HepG2 (cell line): ENCODE measurements around the gene GFY. TPM values are rescaled to one million over a fixed set of nuclear protein-coding genes. Genes with fewer than 3 reads are reported as not detected.

Experiments used
- ATAC-seq: fragments of 200-7000 bp; cut with Tn5 transposase; 3 replicates; pipeline ENCODE4 v1.9.1; 2020; ENCODE audit warnings: mild to moderate bottlenecking, moderate library complexity
- BruUV-seq: library from RNA; stranded (reverse); fragments of 400-500 nt; replicated peaks from 2 replicates; lab custom pipeline; 2021; lab: Mats Ljungman, UMichigan
- CTCF ChIA-PET: fragments of 300-600 bp; formaldehyde crosslinking; extraction: SDS; loops from one replicate; lab custom pipeline; 2021; ENCODE audit warnings: low total read pairs, inconsistent platforms, low intra/inter-chr PET ratio; lab: Yijun Ruan, JAX
- POLR2A ChIA-PET: fragments of 350-600 bp; sonication (Branson Sonifier 250); formaldehyde crosslinking; loops from one replicate; lab custom pipeline; 2020; ENCODE audit warnings: antibody characterized with exemption, inconsistent platforms; lab: Yijun Ruan, JAX
- DNase-seq: peaks from one replicate; pipeline ENCODE4 v3.0.0-alpha.2; 2015; ENCODE audit warnings: low spot score
- FAIRE-seq: peaks from 3 replicates; lab custom pipeline; 2011; peaks lifted over from hg19 to GRCh38; lab: Jason Lieb, UNC
- H2AFZ ChIP-seq: one replicate; pipeline ENCODE4 v1.6.1; 2011; ENCODE audit warnings: low read length, inconsistent platforms
- H3K27ac ChIP-seq: fragments of 300-600 bp; 3 replicates; pipeline ENCODE4 v1.8.0; 2011; ENCODE audit warnings: mixed run types, mild to moderate bottlenecking, mixed read lengths, low read length, inconsistent platforms; ENCODE audit not compliant: insufficient read depth; ENCODE audit errors: extremely low read length
- H3K27me3 ChIP-seq, 2 experiments: fragments of 200-600 bp in 1 of 2; 2 replicates in 1 of 2; 3 replicates in 1 of 2; pipeline versions ENCODE4 v1.6.0 to v1.8.0; 2011; ENCODE audit warnings: low read length in 2 of 2, mild to moderate bottlenecking in 2 of 2, moderate library complexity in 2 of 2, inconsistent platforms in 1 of 2; ENCODE audit not compliant: insufficient read depth in 2 of 2, control insufficient read depth in 1 of 2
- H3K36me3 ChIP-seq, 2 experiments: fragments of 200-600 bp in 1 of 2; replicated peaks in 1 of 2; 2 replicates in 1 of 2; 3 replicates in 1 of 2; pipeline versions ENCODE4 v1.5.1 to v1.8.0; 2011; ENCODE audit warnings: low read length in 2 of 2, inconsistent platforms in 1 of 2; ENCODE audit not compliant: insufficient read depth in 2 of 2, control insufficient read depth in 1 of 2
- H3K4me1 ChIP-seq: 2 replicates; pipeline ENCODE4 v1.5.1; 2012; ENCODE audit warnings: low read length, inconsistent platforms; ENCODE audit not compliant: insufficient read depth
- H3K4me2 ChIP-seq: 2 replicates; pipeline ENCODE4 v1.6.0; 2011; ENCODE audit warnings: low read depth, low read length, inconsistent platforms
- H3K4me3 ChIP-seq, 3 experiments: fragments of 200-600 bp in 1 of 3; sonication (generic), shearing (Covaris generic) in 1 of 3; replicated peaks in 1 of 3; 2 replicates each; pipeline ENCODE4 v1.5.1; 2011 to 2016; ENCODE audit warnings: low read length in 3 of 3, inconsistent platforms in 2 of 3, low read depth in 2 of 3, mild to moderate bottlenecking in 2 of 3, control low read depth in 1 of 3, mixed read lengths in 1 of 3; ENCODE audit not compliant: insufficient read depth in 1 of 3
- H3K79me2 ChIP-seq: one replicate; pipeline ENCODE4 v1.6.1; 2011; ENCODE audit warnings: low read length, inconsistent platforms; ENCODE audit not compliant: insufficient read depth
- H3K9ac ChIP-seq: 2 replicates; pipeline ENCODE4 v1.6.0; 2011; ENCODE audit warnings: mild to moderate bottlenecking, low read depth, low read length, inconsistent platforms; ENCODE audit not compliant: insufficient read depth
- H3K9me3 ChIP-seq: 2 replicates; pipeline ENCODE4 v1.5.1; 2012; ENCODE audit warnings: mild to moderate bottlenecking, low read length
- H4K20me1 ChIP-seq: 2 replicates; pipeline ENCODE4 v1.6.0; 2011; ENCODE audit warnings: inconsistent platforms, mild to moderate bottlenecking, low read length, moderate library complexity; ENCODE audit not compliant: insufficient read depth
- BORCS8-MEF2B ChIP-seq: sonication (generic); formaldehyde crosslinking; IDR thresholded peaks from 2 replicates; pipeline ENCODE4 v1.8.0; 2022; ENCODE audit warnings: mild to moderate bottlenecking, missing genetic modification reagents
- KLF16 ChIP-seq, 2 experiments: sonication (generic) in 1 of 2; formaldehyde crosslinking in 1 of 2; IDR thresholded peaks; 2 replicates each; pipeline versions ENCODE4 v1.6.1 to v1.8.0; 2016 to 2023; ENCODE audit warnings: missing genetic modification reagents in 2 of 2, missing compliant biosample characterization in 1 of 2
- U2AF2 ChIP-seq: fragments of 200-400 bp; formaldehyde crosslinking; IDR thresholded peaks from 2 replicates; pipeline ENCODE4 v1.6.1; 2017; ENCODE audit warnings: low read depth, mild to moderate bottlenecking, low read length
- USF2 ChIP-seq, 2 experiments: sonication (generic) in 1 of 2; formaldehyde crosslinking in 1 of 2; IDR thresholded peaks; 2 replicates each; pipeline versions ENCODE4 v1.5.1 to v1.6.1; 2011 to 2020; ENCODE audit warnings: borderline replicate concordance in 1 of 2, low read depth in 1 of 2, low read length in 1 of 2, mild to moderate bottlenecking in 1 of 2, missing genetic modification reagents in 1 of 2, moderate library complexity in 1 of 2
- YEATS2 ChIP-seq: sonication (generic); formaldehyde crosslinking; IDR thresholded peaks from 2 replicates; pipeline ENCODE4 v1.4.0; 2020; ENCODE audit warnings: missing genetic modification reagents, borderline replicate concordance
- ZBTB8A ChIP-seq: sonication (generic); formaldehyde crosslinking; IDR thresholded peaks from 2 replicates; pipeline ENCODE4 v1.4.0; 2020; ENCODE audit warnings: mild to moderate bottlenecking, low read depth, missing genetic modification reagents, borderline replicate concordance
- ZFY ChIP-seq: sonication (generic); formaldehyde crosslinking; IDR thresholded peaks from 2 replicates; pipeline ENCODE4 v1.4.0; 2020; ENCODE audit warnings: missing genetic modification reagents
- ZNF761 ChIP-seq: sonication (generic); formaldehyde crosslinking; conservative IDR thresholded peaks from 2 replicates; pipeline ENCODE4 v1.4.0; 2020; ENCODE audit warnings: mild to moderate bottlenecking, missing genetic modification reagents
- ZNF841 ChIP-seq: sonication (generic); formaldehyde crosslinking; IDR thresholded peaks from 2 replicates; pipeline ENCODE4 v1.8.1; 2023; ENCODE audit warnings: missing genetic modification reagents, borderline replicate concordance
- WGBS: methylation state at CpG from one replicate; pipeline ENCODE4 v1.1.6; 2017; ENCODE audit warnings: low lambda C conversion rate; 5-methylcytosine and 5-hydroxymethylcytosine counted together
- in situ Hi-C: cut with HindIII; loops from 2 replicates; pipeline ENCODE4 v1.10.0; 2017; ENCODE audit warnings: low pct_unique_long_range_greater_than_20kb; ENCODE audit not compliant: extremely low pct_ligation_motif_present
- intact Hi-C: fragments of 100-400 bp; cut with micrococcal nuclease; formaldehyde crosslinking; loops from one replicate; pipeline ENCODE4 v1.10.0; 2022; ENCODE audit not compliant: unreplicated experiment
- polyA plus RNA-seq, 8 experiments: library from polyadenylated mRNA; depleted of rRNA in 3 of 8; stranded (reverse) in 7 of 8; unstranded in 1 of 8; fragments of >200 nt; fragmentation: Illumina TruSeq in 4 of 8; extraction: Trizol in 4 of 8; gene quantifications; 2 replicates each; pipeline versions ENCODE4 v1.2.1 to v1.2.3, GENCODE V29; 2011 to 2016; ENCODE audit warnings: low read depth in 4 of 8, missing spikeins in 1 of 8, mixed read lengths in 1 of 8; ENCODE audit not compliant: insufficient read depth in 1 of 8
- total RNA-seq, 5 experiments: library from RNA; depleted of rRNA; stranded (reverse); fragments of >200 nt; fragmentation: Illumina TruSeq; extraction: Trizol; gene quantifications; 2 replicates each; pipeline ENCODE4 v1.2.3, GENCODE V29; 2016; ENCODE audit warnings: low read depth in 1 of 5
- TF ChIP-seq, protein P1 (sequence below): sonication (generic); formaldehyde crosslinking; IDR thresholded peaks from 2 replicates; pipeline ENCODE4 v1.5.0; 2020; ENCODE audit warnings: mild to moderate bottlenecking, missing genetic modification reagents
- TF ChIP-seq, protein P2 (sequence below): sonication (generic); formaldehyde crosslinking; IDR thresholded peaks from 2 replicates; pipeline ENCODE4 v1.8.1; 2022; ENCODE audit warnings: mild to moderate bottlenecking, missing genetic modification reagents
- TF ChIP-seq, protein P3 (sequence below): IDR thresholded peaks from 2 replicates; pipeline ENCODE4 v1.6.1; 2016; ENCODE audit warnings: missing genetic modification reagents, missing compliant biosample characterization
- TF ChIP-seq, protein P4 (sequence below): sonication (generic); formaldehyde crosslinking; IDR thresholded peaks from 2 replicates; pipeline ENCODE4 v1.4.0; 2020; ENCODE audit warnings: missing genetic modification reagents, low read depth, mild to moderate bottlenecking, borderline replicate concordance
- TF ChIP-seq, protein P5 (sequence below): sonication (generic); formaldehyde crosslinking; IDR thresholded peaks from 2 replicates; pipeline ENCODE4 v1.8.0; 2022; ENCODE audit warnings: missing genetic modification reagents, mild to moderate bottlenecking, moderate library complexity, borderline replicate concordance

GFY gene
- total and polyA plus RNA-seq, 2 of the 13 experiments (the other 11 are each of a cell fraction or from before 2014, with no cell fraction given), result not detected

DNA sequence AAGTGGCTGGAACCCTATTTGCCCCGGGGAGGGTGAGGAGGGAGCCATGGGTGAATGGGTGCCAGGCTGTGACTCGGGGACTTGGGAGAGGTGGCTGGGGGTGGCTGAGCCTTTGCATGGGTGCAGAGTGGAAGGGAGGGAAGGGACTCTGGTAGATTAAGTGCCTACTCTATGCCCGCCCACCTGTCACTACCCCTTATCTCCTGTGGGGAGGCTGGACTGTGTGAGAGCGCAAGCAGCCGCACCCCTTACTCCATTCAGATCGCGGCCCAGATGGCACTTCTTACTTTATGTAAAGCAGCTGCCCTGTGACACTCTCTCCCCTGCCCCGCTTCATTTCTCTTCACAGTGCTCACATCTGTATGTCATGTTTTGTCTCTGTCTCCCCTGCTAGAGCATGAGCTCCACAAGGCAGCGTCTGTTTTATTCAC is 34.2 kb upstream of the GFY start:
- WGBS, result 34% methylated on average over 9 of the region's 9 CpGs
- POLR2A ChIA-PET, result no interaction called here
- Histone ChIP-seq H2AFZ (no peak overlapping the region), H3K4me1 (no peaks in the 10 kb centered on the region), H3K4me3 (no peak overlapping the region), H3K36me3 (no peaks in the 10 kb centered on the region), H4K20me1 (no peaks in the 10 kb centered on the region), H3K79me2 (no peaks in the 10 kb centered on the region), H3K9ac (no peak overlapping the region), H3K27me3 (peaks cover 6 to 38% of the 10 kb centered on the region in 2 experiments), H3K9me3 (no peaks in the 10 kb centered on the region), H3K4me2 (no peak overlapping the region), H3K27ac (no peak overlapping the region)
- ATAC-seq (no peak), DNase-seq (no peak), FAIRE-seq (no peak)
- no TSS peak for BruUV-seq
- CTCF ChIA-PET, result interaction anchor here (1.7 to 3.3 kb wide), 2 partner anchors 40 to 52 kb away, joined by 16 to 45 read pairs; no protein-coding TSS in a partner anchor
- in situ Hi-C loops (loop anchor here (5.0 kb wide), 1 partner anchor 36 kb away; the partner anchor contains the start of gene GFY), intact Hi-C loops (loop anchor here (5.0 kb wide), 1 partner anchor 36 kb away; the partner anchor contains the start of gene GFY)
- TF ChIP-seq ZNF761 (CRISPR knock-in tag) (no peak), U2AF2 (no peak), BORCS8-MEF2B (CRISPR knock-in tag) (no peak), KLF16 (CRISPR knock-in tag; IDR thresholded peaks at IDR 0.05) (no peak), ZFY (CRISPR knock-in tag) (no peak), USF2 (IDR thresholded peaks at IDR 0.05; ENCODE audit: low read depth, low read length) (no peak), USF2 (CRISPR knock-in tag; IDR thresholded peaks at IDR 0.05; ENCODE audit: borderline replicate concordance) (no peak), YEATS2 (CRISPR knock-in tag) (no peak), ZNF841 (no peak), ZBTB8A (CRISPR knock-in tag) (no peak)
- TF ChIP-seq, protein P1, sequence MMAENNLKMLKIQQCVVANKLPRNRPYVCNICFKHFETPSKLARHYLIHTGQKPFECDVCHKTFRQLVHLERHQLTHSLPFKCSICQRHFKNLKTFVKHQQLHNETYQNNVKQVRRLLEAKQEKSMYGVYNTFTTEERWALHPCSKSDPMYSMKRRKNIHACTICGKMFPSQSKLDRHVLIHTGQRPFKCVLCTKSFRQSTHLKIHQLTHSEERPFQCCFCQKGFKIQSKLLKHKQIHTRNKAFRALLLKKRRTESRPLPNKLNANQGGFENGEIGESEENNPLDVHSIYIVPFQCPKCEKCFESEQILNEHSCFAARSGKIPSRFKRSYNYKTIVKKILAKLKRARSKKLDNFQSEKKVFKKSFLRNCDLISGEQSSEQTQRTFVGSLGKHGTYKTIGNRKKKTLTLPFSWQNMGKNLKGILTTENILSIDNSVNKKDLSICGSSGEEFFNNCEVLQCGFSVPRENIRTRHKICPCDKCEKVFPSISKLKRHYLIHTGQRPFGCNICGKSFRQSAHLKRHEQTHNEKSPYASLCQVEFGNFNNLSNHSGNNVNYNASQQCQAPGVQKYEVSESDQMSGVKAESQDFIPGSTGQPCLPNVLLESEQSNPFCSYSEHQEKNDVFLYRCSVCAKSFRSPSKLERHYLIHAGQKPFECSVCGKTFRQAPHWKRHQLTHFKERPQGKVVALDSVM, result no peak
- TF ChIP-seq, protein P2, sequence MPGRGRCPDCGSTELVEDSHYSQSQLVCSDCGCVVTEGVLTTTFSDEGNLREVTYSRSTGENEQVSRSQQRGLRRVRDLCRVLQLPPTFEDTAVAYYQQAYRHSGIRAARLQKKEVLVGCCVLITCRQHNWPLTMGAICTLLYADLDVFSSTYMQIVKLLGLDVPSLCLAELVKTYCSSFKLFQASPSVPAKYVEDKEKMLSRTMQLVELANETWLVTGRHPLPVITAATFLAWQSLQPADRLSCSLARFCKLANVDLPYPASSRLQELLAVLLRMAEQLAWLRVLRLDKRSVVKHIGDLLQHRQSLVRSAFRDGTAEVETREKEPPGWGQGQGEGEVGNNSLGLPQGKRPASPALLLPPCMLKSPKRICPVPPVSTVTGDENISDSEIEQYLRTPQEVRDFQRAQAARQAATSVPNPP (CRISPR knock-in tag), result no peak
- TF ChIP-seq, protein P3, sequence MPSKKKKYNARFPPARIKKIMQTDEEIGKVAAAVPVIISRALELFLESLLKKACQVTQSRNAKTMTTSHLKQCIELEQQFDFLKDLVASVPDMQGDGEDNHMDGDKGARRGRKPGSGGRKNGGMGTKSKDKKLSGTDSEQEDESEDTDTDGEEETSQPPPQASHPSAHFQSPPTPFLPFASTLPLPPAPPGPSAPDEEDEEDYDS (CRISPR knock-in tag), result no peak
- TF ChIP-seq, protein P4, sequence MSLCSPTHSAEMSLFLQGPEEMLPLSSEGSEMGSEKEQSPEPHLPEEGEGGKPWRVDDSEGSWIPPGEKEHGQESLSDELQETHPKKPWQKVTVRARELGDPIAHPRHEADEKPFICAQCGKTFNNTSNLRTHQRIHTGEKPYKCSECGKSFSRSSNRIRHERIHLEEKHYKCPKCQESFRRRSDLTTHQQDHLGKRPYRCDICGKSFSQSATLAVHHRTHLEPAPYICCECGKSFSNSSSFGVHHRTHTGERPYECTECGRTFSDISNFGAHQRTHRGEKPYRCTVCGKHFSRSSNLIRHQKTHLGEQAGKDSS (CRISPR knock-in tag), result no peak
- TF ChIP-seq, protein P5, sequence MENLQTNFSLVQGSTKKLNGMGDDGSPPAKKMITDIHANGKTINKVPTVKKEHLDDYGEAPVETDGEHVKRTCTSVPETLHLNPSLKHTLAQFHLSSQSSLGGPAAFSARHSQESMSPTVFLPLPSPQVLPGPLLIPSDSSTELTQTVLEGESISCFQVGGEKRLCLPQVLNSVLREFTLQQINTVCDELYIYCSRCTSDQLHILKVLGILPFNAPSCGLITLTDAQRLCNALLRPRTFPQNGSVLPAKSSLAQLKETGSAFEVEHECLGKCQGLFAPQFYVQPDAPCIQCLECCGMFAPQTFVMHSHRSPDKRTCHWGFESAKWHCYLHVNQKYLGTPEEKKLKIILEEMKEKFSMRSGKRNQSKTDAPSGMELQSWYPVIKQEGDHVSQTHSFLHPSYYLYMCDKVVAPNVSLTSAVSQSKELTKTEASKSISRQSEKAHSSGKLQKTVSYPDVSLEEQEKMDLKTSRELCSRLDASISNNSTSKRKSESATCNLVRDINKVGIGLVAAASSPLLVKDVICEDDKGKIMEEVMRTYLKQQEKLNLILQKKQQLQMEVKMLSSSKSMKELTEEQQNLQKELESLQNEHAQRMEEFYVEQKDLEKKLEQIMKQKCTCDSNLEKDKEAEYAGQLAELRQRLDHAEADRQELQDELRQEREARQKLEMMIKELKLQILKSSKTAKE (CRISPR knock-in tag), result no peak
